Right renal cortex interstitium (tissue), 3 donors: Measurements from ENCODE around the gene CAMKMT. TPM values are rescaled to one million over a fixed set of nuclear protein-coding genes. Genes with fewer than 3 reads are reported as not detected.

Experiments used
- DNase-seq, 3 donors: peaks; one replicate each; pipeline ENCODE4 v3.0.0-alpha.2; 2013; ENCODE audit warnings: low read depth in 3 of 3, low spot score in 2 of 3
- polyA plus RNA-seq, 3 donors: library from polyadenylated mRNA; unstranded; fragments of 120-200 nt; gene quantifications; one replicate each; pipeline ENCODE4 v1.2.1, GENCODE V29; 2013; ENCODE audit not compliant: insufficient read length in 3 of 3

The CAMKMT gene
- polyA plus RNA-seq, 3 donors = 13.8 to 16.7 (median 16.3) TPM

- no peak for DNase-seq
These were observed 424.5 kb downstream of the CAMKMT start for GRCh38 chr2:44786045-44786816.

- no peak for DNase-seq
These were observed 425.1 kb downstream of the CAMKMT start for GRCh38 chr2:44786817-44787214.

- no peak for DNase-seq
These were observed 425.9 kb downstream of the CAMKMT start for GRCh38 chr2:44787663-44788062.

- DNase-seq = no peak
These were observed 427.7 kb downstream of the CAMKMT start for GRCh38 chr2:44789446-44789845.

GRCh38 chr2:44789971-44790721 is 428.4 kb downstream of the CAMKMT start:
- DNase-seq = no peak

GRCh38 chr2:44793322-44793870 is 431.6 kb downstream of the CAMKMT start:
- DNase-seq = no peak

GRCh38 chr2:44796771-44797170 is 435.0 kb downstream of the CAMKMT start:
- no peak for DNase-seq

- DNase-seq = no peak
These were observed 436.5 kb downstream of the CAMKMT start for GRCh38 chr2:44798139-44798659.

GRCh38 chr2:44799105-44799504 is 437.4 kb downstream of the CAMKMT start:
- DNase-seq = no peak

- no peak for DNase-seq
These were observed 438.0 kb downstream of the CAMKMT start for GRCh38 chr2:44799754-44800153.

GRCh38 chr2:44801289-44801840 is 439.6 kb downstream of the CAMKMT start:
- no peak for DNase-seq

GRCh38 chr2:44801841-44802776 is 440.4 kb downstream of the CAMKMT start:
- DNase-seq = no peak

- DNase-seq = no peak
These were observed 441.2 kb downstream of the CAMKMT start for GRCh38 chr2:44802777-44803424.

- no peak for DNase-seq
These were observed 442.9 kb downstream of the CAMKMT start for GRCh38 chr2:44804406-44805265.

- no peak for DNase-seq
These were observed 443.9 kb downstream of the CAMKMT start for GRCh38 chr2:44805401-44806235.

GRCh38 chr2:44807201-44808025 is 445.7 kb downstream of the CAMKMT start:
- DNase-seq = no peak
